ENCODE results near the gene MEMO1. TPM values are rescaled to one million over a fixed set of nuclear protein-coding genes. Genes with fewer than 3 reads are reported as not detected.

MEMO1 gene
- total and polyA plus RNA-seq, 2 donors (not counting 3 experiments of a cell fraction or from before 2014, with no cell fraction given), result 38.6 to 56.2 TPM

GRCh38 chr2:31989946-31990345, 20.9 kb downstream of the MEMO1 start:
- dilution Hi-C loops (cut with MboI; ENCODE audit: extremely low pct_ligation_motif_present, low sequenced_read_pairs), result no loop called here
- Histone ChIP-seq H3K9me1 (replicated peaks; ENCODE audit: control insufficient read depth, extremely low read depth, insufficient read depth, low read length) (no peaks in the 10 kb centered on the region), H3K27ac (ENCODE audit: insufficient read depth, low read depth, low read length) (no peak overlapping the region), H3K9ac (replicated peaks; ENCODE audit: extremely low read depth, insufficient read depth, low read length) (no peak overlapping the region), H4K20me1 (replicated peaks; ENCODE audit: control insufficient read depth, extremely low read depth, insufficient read depth, low read length) (peaks cover 4% of the 10 kb centered on the region), H3K4me3 (replicated peaks in 1 of 3; ENCODE audit: insufficient read depth in 1 of 3, low read depth in 1 of 3, low read length in 3 of 3) (no peak overlapping the region), H2AFZ (ENCODE audit: low read depth, low read length) (no peak overlapping the region), H3K79me2 (ENCODE audit: control insufficient read depth, insufficient read depth, low read length) (peaks cover 97% of the 10 kb centered on the region), H3K9me3 (replicated peaks; ENCODE audit: control insufficient read depth, insufficient read depth, low read length) (no peaks in the 10 kb centered on the region), H3K27me3 (ENCODE audit: control insufficient read depth in 2 of 2, insufficient read depth in 2 of 2, low read length in 2 of 2) (no peaks in the 10 kb centered on the region), H3K4me1 (ENCODE audit: control insufficient read depth, extremely low read depth, insufficient read depth, low read length) (peaks cover 3% of the 10 kb centered on the region), H3K36me3 (ENCODE audit: control insufficient read depth in 2 of 2, extremely low read depth in 1 of 2, insufficient read depth in 2 of 2, low read length in 2 of 2) (no peaks in the 10 kb centered on the region), H3K4me2 (ENCODE audit: insufficient read depth, low read length) (no peak overlapping the region)
- TF ChIP-seq FOS (IDR thresholded peaks at IDR 0.05; ENCODE audit: borderline replicate concordance, insufficient read depth, low read length) (no peak), JUN (IDR thresholded peaks at IDR 0.05; ENCODE audit: borderline replicate concordance, insufficient read depth, insufficient read length, low read depth) (no peak), POLR2AphosphoS5 (IDR thresholded peaks at IDR 0.05; ENCODE audit: insufficient read depth, low read depth, low read length) (no peak), CTCF (IDR thresholded peaks at IDR 0.05; ENCODE audit: extremely low read depth in 1 of 2, insufficient read depth in 1 of 2, low read depth in 1 of 2, low read length in 2 of 2) (no peak), POLR2A (IDR thresholded peaks at IDR 0.05; ENCODE audit: low read depth, low read length) (no peak), GATA2 (IDR thresholded peaks at IDR 0.05; ENCODE audit: insufficient read depth, insufficient read length, low read depth, low read length) (no peak), MYC (IDR thresholded peaks at IDR 0.05; ENCODE audit: low read depth, low read length) (no peak), EZH2 (IDR thresholded peaks at IDR 0.05; ENCODE audit: borderline replicate concordance, low read depth, low read length, severe bottlenecking) (no peak)
- TF ChIP-seq, protein P1, sequence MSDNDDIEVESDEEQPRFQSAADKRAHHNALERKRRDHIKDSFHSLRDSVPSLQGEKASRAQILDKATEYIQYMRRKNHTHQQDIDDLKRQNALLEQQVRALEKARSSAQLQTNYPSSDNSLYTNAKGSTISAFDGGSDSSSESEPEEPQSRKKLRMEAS (IDR thresholded peaks at IDR 0.05; ENCODE audit: insufficient read depth, insufficient read length), result no peak
- intact Hi-C loops (cut with micrococcal nuclease), result no loop called here
- no peak for DNase-seq (ENCODE audit: low read depth, low spot score)
- POLR2A ChIA-PET, result no interaction called here
- no TSS peak for BruUV-seq (replicated peaks)
- no peak for FAIRE-seq
- CTCF ChIA-PET, result no interaction called here

Data from endothelial cell of umbilical vein (primary cell).